B cell (primary cell): Measurements from ENCODE around the gene OR2AT4. TPM values are rescaled to one million over a fixed set of nuclear protein-coding genes. Genes with fewer than 3 reads are reported as not detected.

ENCODE experiments used
- ATAC-seq: fragments of 200-7000 bp; cut with Tn5 transposase; one replicate; pipeline ENCODE4 v1.10.0; 2021; ENCODE audit warnings: low read depth, mild to moderate bottlenecking, moderate number of reproducible peaks, moderate library complexity
- CTCF ChIA-PET: fragments of 350-600 bp; sonication (Branson Sonifier 250); formaldehyde crosslinking; loops from one replicate; lab custom pipeline; 2021; ENCODE audit warnings: antibody characterized with exemption, inconsistent platforms; lab: Charles Lee
- POLR2A ChIA-PET: fragments of 350-600 bp; sonication (Branson Sonifier 250); formaldehyde crosslinking; loops from one replicate; lab custom pipeline; 2021; ENCODE audit warnings: antibody characterized with exemption; lab: Charles Lee
- DNase-seq: peaks from one replicate; pipeline ENCODE4 v3.0.0; 2013
- H2AFZ ChIP-seq: 2 replicates; pipeline ENCODE4 v1.6.1; 2012; ENCODE audit warnings: mild to moderate bottlenecking, low read depth, low read length; ENCODE audit not compliant: insufficient read depth, poor library complexity, severe bottlenecking
- H3K27ac ChIP-seq, 2 donors: 1 replicate in 1 of 2; 2 replicates in 1 of 2; pipeline ENCODE4 v1.5.1; 2012 to 2013; ENCODE audit warnings: low read length in 2 of 2, mild to moderate bottlenecking in 2 of 2, moderate library complexity in 1 of 2
- H3K27me3 ChIP-seq, 4 experiments: fragments of 200-600 bp in 1 of 4; sonication (generic) in 1 of 4; replicated peaks in 1 of 4; 1 replicate in 2 of 4; 2 replicates in 2 of 4; pipeline versions ENCODE4 v1.6.1 to v1.7.0; 2013 to 2016; ENCODE audit warnings: low read length in 3 of 4, mild to moderate bottlenecking in 2 of 4, mixed read lengths in 1 of 4, moderate library complexity in 1 of 4; ENCODE audit not compliant: insufficient read depth in 4 of 4, control insufficient read depth in 3 of 4; ENCODE audit errors: control extremely low read depth in 1 of 4
- H3K36me3 ChIP-seq, 2 experiments: replicated peaks in 1 of 2; 1 replicate in 1 of 2; 2 replicates in 1 of 2; pipeline versions ENCODE4 v1.6.1 to v1.7.1; 2013; ENCODE audit warnings: low read length in 1 of 2; ENCODE audit not compliant: insufficient read depth in 2 of 2, control insufficient read depth in 1 of 2; ENCODE audit errors: control extremely low read depth in 1 of 2, extremely low read depth in 1 of 2
- H3K4me1 ChIP-seq, 2 donors: fragments of 200-600 bp in 1 of 2; sonication (generic) in 1 of 2; 1 replicate in 1 of 2; 2 replicates in 1 of 2; pipeline versions ENCODE4 v1.5.1 to v1.6.1; 2013 to 2017; ENCODE audit warnings: low read length in 2 of 2; ENCODE audit not compliant: control insufficient read depth in 2 of 2, insufficient read depth in 2 of 2
- H3K4me2 ChIP-seq: replicated peaks from 2 replicates; pipeline ENCODE3; 2012; ENCODE audit warnings: mild to moderate bottlenecking, low read depth, low read length; ENCODE audit not compliant: poor library complexity, severe bottlenecking
- H3K4me3 ChIP-seq, 5 experiments: fragments of 200-600 bp in 1 of 5; sonication (generic) in 1 of 5; 1 replicate in 3 of 5; 2 replicates in 2 of 5; pipeline versions ENCODE4 v1.5.1 to v1.7.0; 2011 to 2016; ENCODE audit warnings: low read length in 4 of 5, mild to moderate bottlenecking in 4 of 5, low read depth in 2 of 5, control low read depth in 1 of 5, moderate library complexity in 1 of 5; ENCODE audit not compliant: insufficient read depth in 1 of 5; ENCODE audit errors: control extremely low read depth in 1 of 5, extremely low read depth in 1 of 5
- H3K79me2 ChIP-seq: fragments of 200-600 bp; sonication (generic); one replicate; pipeline ENCODE4 v1.6.0; 2016; ENCODE audit warnings: low read length; ENCODE audit not compliant: control insufficient read depth, insufficient read depth
- H3K9ac ChIP-seq: fragments of 200-600 bp; sonication (generic); 2 replicates; pipeline ENCODE4 v1.6.1; 2017; ENCODE audit warnings: mild to moderate bottlenecking, low read length, moderate library complexity
- H3K9me3 ChIP-seq, 3 donors: one replicate each; pipeline versions ENCODE4 v1.6.1 to v1.7.1; 2013; ENCODE audit warnings: low read length in 2 of 3; ENCODE audit not compliant: control insufficient read depth in 2 of 3, insufficient read depth in 1 of 3; ENCODE audit errors: control extremely low read depth in 1 of 3
- H4K20me1 ChIP-seq: 2 replicates; pipeline ENCODE4 v1.6.0; 2012; ENCODE audit warnings: mild to moderate bottlenecking, low read length; ENCODE audit not compliant: insufficient read depth, control insufficient read depth, poor library complexity, severe bottlenecking
- H3K27ac Mint-ChIP-seq: one replicate; pipeline ENCODE4 v1.8.0; 2021; ENCODE audit warnings: mixed read lengths
- H3K27me3 Mint-ChIP-seq: one replicate; pipeline ENCODE4 v1.8.0; 2021; ENCODE audit warnings: mixed read lengths
- H3K4me1 Mint-ChIP-seq: one replicate; pipeline ENCODE4 v1.8.0; 2021; ENCODE audit warnings: mixed read lengths
- H3K4me3 Mint-ChIP-seq: one replicate; pipeline ENCODE4 v1.8.0; 2021; ENCODE audit warnings: mixed read lengths
- H3K9me3 Mint-ChIP-seq: one replicate; pipeline ENCODE4 v1.8.0; 2022; ENCODE audit warnings: mixed read lengths; ENCODE audit not compliant: insufficient read depth
- EZH2 ChIP-seq: IDR thresholded peaks from 2 replicates; pipeline ENCODE4 v1.6.1; 2012; ENCODE audit warnings: borderline replicate concordance, low read depth, mild to moderate bottlenecking, moderate library complexity, low read length; ENCODE audit not compliant: insufficient read depth, poor library complexity, severe bottlenecking
- WGBS: methylation state at CpG from one replicate; pipeline ENCODE4 v1.1.5; 2013; ENCODE audit warnings: missing lambda C conversion rate; ENCODE audit not compliant: insufficient coverage; 5-methylcytosine and 5-hydroxymethylcytosine counted together
- intact Hi-C: fragments of 100-400 bp; cut with micrococcal nuclease; formaldehyde crosslinking; loops from one replicate; pipeline ENCODE4 v1.10.0; 2022
- polyA plus RNA-seq: library from polyadenylated mRNA; depleted of rRNA; stranded (reverse); fragments of >200 nt; gene quantifications from 2 replicates; pipeline ENCODE4 v1.2.3, GENCODE V29; 2012
- total RNA-seq, 2 donors: library from RNA; stranded (reverse); fragments of 120-200 nt in 1 of 2; gene quantifications; 1 replicate in 1 of 2; 2 replicates in 1 of 2; pipeline versions ENCODE4 v1.2.3 to v1.2.4, GENCODE V29; 2013 to 2022
- TF ChIP-seq, protein P1 (sequence below): fragments of 200-600 bp; IDR thresholded peaks from one replicate; pipeline ENCODE4 v1.8.0; 2022; ENCODE audit warnings: antibody characterized with exemption, mild to moderate bottlenecking

OR2AT4 gene
- total and polyA plus RNA-seq, 2 donors (not counting 1 experiment from before 2014, with no cell fraction given): not detected

DNA sequence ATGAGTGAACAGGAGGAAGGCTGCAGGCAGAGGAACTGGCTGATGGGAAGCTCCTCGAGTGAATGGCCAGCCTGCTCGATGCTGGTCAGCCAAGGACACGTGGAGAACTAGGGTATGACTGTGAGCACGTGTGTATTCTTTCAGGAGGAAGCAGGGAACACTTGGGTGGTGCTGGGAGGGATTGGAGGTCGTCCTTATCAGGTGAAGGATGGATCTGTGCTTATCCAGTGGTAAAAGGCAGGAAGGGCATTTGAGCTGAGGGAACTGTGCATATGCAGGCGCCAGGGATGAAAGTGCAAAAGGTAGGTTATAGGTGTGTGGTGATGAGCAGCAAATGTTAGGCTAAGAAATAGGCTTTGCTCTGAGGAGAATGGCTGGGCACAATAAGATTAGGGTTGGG, 44.5 kb upstream of the OR2AT4 start:
- peaks cover 30% of the 10 kb centered on the region for H3K27me3 Mint-ChIP-seq
- intact Hi-C loops: loop anchor here (5.0 kb wide), 1 partner anchor 241 kb away; no protein-coding TSS in a partner anchor
- H3K9me3 Mint-ChIP-seq: no peaks in the 10 kb centered on the region
- Histone ChIP-seq H3K9ac (no peak overlapping the region), H4K20me1 (no peaks in the 10 kb centered on the region), H3K27me3 (peaks cover 0 to 3% (median 0%) of the 10 kb centered on the region in 4 experiments), H3K36me3 (no peaks in the 10 kb centered on the region), H3K9me3 (no peaks in the 10 kb centered on the region), H3K4me1 (peaks cover 8 to 19% of the 10 kb centered on the region in 2 donors), H3K4me3 (no peak overlapping the region), H2AFZ (no peak overlapping the region), H3K4me2 (no peak overlapping the region), H3K27ac (no peak overlapping the region), H3K79me2 (no peaks in the 10 kb centered on the region)
- DNase-seq (no peak), ATAC-seq (no peak)
- no peak overlapping the region for H3K4me3 Mint-ChIP-seq
- 69% methylated on average over 6 of the region's 6 CpGs for WGBS
- TF ChIP-seq EZH2: no peak
- TF ChIP-seq, protein P1, sequence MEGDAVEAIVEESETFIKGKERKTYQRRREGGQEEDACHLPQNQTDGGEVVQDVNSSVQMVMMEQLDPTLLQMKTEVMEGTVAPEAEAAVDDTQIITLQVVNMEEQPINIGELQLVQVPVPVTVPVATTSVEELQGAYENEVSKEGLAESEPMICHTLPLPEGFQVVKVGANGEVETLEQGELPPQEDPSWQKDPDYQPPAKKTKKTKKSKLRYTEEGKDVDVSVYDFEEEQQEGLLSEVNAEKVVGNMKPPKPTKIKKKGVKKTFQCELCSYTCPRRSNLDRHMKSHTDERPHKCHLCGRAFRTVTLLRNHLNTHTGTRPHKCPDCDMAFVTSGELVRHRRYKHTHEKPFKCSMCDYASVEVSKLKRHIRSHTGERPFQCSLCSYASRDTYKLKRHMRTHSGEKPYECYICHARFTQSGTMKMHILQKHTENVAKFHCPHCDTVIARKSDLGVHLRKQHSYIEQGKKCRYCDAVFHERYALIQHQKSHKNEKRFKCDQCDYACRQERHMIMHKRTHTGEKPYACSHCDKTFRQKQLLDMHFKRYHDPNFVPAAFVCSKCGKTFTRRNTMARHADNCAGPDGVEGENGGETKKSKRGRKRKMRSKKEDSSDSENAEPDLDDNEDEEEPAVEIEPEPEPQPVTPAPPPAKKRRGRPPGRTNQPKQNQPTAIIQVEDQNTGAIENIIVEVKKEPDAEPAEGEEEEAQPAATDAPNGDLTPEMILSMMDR: no peak
- peaks cover 20% of the 10 kb centered on the region for H3K4me1 Mint-ChIP-seq
- ChIA-PET POLR2A (no interaction called here), CTCF (interaction anchor here (0.5 to 11.7 kb wide), 29 partner anchors 8 to 867 kb away, joined by 3 to 284 read pairs (median 5); partner anchors contain the start of genes SLCO2B1 and TPBGL)
- H3K27ac Mint-ChIP-seq: no peak overlapping the region

DNA sequence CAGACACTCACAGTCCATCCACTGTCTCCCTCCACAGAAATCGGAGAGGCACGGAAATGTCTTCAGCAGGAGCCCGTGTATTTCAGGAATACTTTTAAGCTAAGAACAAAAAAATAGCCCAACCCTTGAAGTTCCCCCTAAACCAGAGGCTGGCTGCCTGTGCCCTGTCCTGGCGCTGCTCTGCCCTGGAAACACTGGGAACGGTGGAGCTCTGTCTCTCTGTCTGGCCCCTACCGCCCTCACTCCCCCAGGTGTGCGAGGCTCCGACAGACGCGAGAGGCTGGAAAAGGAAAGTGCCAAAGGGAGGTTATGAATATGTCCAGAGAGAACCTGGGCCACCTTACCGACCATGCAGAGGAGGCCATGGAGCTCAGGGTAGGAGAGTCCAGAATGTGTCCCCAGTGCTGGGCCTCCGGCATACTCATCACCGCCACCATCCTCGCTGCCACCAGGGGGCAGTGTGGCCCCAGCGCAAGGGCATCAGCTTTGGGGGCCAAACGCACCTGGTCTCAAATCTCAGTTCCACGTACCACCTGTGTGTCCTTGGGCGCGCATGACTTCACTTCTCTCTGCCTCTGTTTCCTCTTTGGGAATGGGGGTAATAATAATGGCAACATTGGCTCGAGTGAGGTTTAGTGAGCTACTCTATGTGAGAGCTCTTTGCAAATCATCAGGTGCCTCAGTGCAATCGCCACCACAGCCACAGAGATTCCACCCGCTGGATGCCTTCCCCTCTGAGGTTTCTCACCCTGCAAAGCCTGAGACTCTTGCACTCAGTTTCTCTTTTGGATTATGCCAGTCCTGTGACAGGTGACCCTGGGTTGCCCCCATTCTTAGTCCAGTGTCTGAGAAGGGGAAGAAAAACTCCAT, 43.8 kb upstream of the OR2AT4 start:
- peaks cover 33% of the 10 kb centered on the region for H3K27me3 Mint-ChIP-seq
- intact Hi-C loops: loop anchor here (1.0 to 5.0 kb wide), 5 partner anchors 65 to 242 kb away; no protein-coding TSS in a partner anchor
- Histone ChIP-seq H3K4me1 (peaks cover 8 to 19% of the 10 kb centered on the region in 2 donors), H3K36me3 (no peaks in the 10 kb centered on the region), H4K20me1 (no peaks in the 10 kb centered on the region), H2AFZ (no peak overlapping the region), H3K9me3 (no peaks in the 10 kb centered on the region), H3K9ac (no peak overlapping the region), H3K79me2 (no peaks in the 10 kb centered on the region), H3K4me2 (no peak overlapping the region), H3K27me3 (peaks cover 0 to 3% (median 0%) of the 10 kb centered on the region in 4 experiments), H3K4me3 (no peak overlapping the region), H3K27ac (no peak overlapping the region)
- TF ChIP-seq, protein P1: peak; percentile 96
- TF ChIP-seq EZH2: no peak
- peak; percentile 76 for DNase-seq
- H3K4me3 Mint-ChIP-seq: no peak overlapping the region
- H3K9me3 Mint-ChIP-seq: no peaks in the 10 kb centered on the region
- H3K4me1 Mint-ChIP-seq: peaks cover 20% of the 10 kb centered on the region
- H3K27ac Mint-ChIP-seq: no peak overlapping the region
- ChIA-PET CTCF (interaction anchor here (0.5 to 11.7 kb wide), 43 partner anchors 8 to 1548 kb away, joined by 3 to 284 read pairs (median 4); partner anchors contain the start of genes SLCO2B1 and TPBGL), POLR2A (no interaction called here)
- 33% methylated on average over 13 of the region's 22 CpGs for WGBS
- ATAC-seq: peak; percentile 65
